KMS-11 (cell line): ENCODE results near the gene UBASH3A.

Experiments
- H2AFZ ChIP-seq: fragments of 200-600 bp; sonication (generic); 2 replicates; pipeline ENCODE4 v1.6.1; 2016; ENCODE audit warnings: antibody characterized with exemption, mixed run types, low read depth
- H3K27ac ChIP-seq: fragments of 200-600 bp; sonication (generic); 2 replicates; pipeline ENCODE4 v1.6.1; 2016; ENCODE audit warnings: mild to moderate bottlenecking, mixed run types
- H3K27me3 ChIP-seq: fragments of 200-600 bp; sonication (generic); 2 replicates; pipeline ENCODE4 v1.6.1; 2017; ENCODE audit warnings: mild to moderate bottlenecking, low read depth, mixed run types, moderate library complexity; ENCODE audit not compliant: insufficient read depth
- H3K36me3 ChIP-seq: fragments of 200-600 bp; sonication (generic); 2 replicates; pipeline ENCODE4 v1.6.1; 2017; ENCODE audit warnings: mild to moderate bottlenecking, mixed run types; ENCODE audit not compliant: insufficient read depth
- H3K4me1 ChIP-seq: fragments of 200-600 bp; sonication (generic); 2 replicates; pipeline ENCODE4 v1.6.1; 2016; ENCODE audit warnings: mild to moderate bottlenecking, low read depth, mixed run types; ENCODE audit not compliant: poor library complexity, severe bottlenecking
- H3K4me2 ChIP-seq: fragments of 200-600 bp; sonication (generic); 2 replicates; pipeline ENCODE4 v1.7.0; 2016; ENCODE audit warnings: mild to moderate bottlenecking, mixed run types
- H3K4me3 ChIP-seq: fragments of 200-600 bp; sonication (generic); IDR thresholded peaks from 2 replicates; pipeline ENCODE4 v1.6.1; 2017; ENCODE audit warnings: low read depth, low read length, mixed read lengths; ENCODE audit not compliant: insufficient read depth
- H3K79me2 ChIP-seq: fragments of 200-600 bp; sonication (generic); 2 replicates; pipeline ENCODE4 v1.6.1; 2016; ENCODE audit warnings: low read depth, mixed run types; ENCODE audit not compliant: insufficient read depth
- H3K9ac ChIP-seq: fragments of 200-600 bp; sonication (generic); 2 replicates; pipeline ENCODE4 v1.6.1; 2016; ENCODE audit warnings: mild to moderate bottlenecking, mixed run types
- H4K20me1 ChIP-seq: fragments of 200-600 bp; sonication (generic); 2 replicates; pipeline ENCODE4 v1.6.1; 2016; ENCODE audit warnings: mild to moderate bottlenecking, mixed run types; ENCODE audit not compliant: insufficient read depth
- CTCF ChIP-seq: fragments of 200-600 bp; sonication (generic); conservative IDR thresholded peaks from 2 replicates; pipeline ENCODE4 v1.6.1; 2017; ENCODE audit warnings: low read depth, mild to moderate bottlenecking, antibody characterized with exemption, low read length, moderate library complexity, mixed read lengths

The UBASH3A gene

DNA sequence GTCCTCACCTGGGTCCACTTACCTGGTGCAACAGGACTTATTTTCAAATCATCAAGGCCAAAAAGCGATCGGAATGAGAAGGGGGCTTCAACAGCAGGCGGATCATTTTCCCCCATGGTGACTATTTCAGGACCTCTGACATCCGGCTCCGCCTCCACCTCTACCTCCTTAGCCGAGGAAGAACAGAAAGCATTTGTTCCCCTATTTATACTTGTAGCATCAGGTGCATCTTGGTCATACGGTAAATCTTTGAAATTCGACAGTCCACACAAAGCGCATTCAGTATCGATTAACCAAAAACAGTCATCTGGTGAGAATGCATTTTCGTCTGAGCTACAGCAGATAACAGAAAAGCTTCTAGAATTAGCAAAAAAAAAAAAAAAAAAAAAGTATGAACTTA, 8.4 kb upstream of the UBASH3A start:
- H4K20me1 ChIP-seq, result no peaks in the 10 kb centered on the region
- no peak overlapping the region for H3K27ac ChIP-seq

GRCh38 chr21:42395905-42396651, 7.6 kb upstream of the UBASH3A start, which contains the start of gene TMPRSS3:
Gene TMPRSS3, minus strand, starts transcription at chr21:42396052. Its CDS starts 635 bp downstream, at chr21:42395417.
- Histone ChIP-seq H3K36me3 (no peaks in the 10 kb centered on the region), H3K4me1 (no peaks in the 10 kb centered on the region), H3K4me2 (no peak within 1 kb of the TSS), H4K20me1 (no peaks in the 10 kb centered on the region), H2AFZ (no peak within 1 kb of the TSS), H3K27ac (no peak within 1 kb of the TSS), H3K4me3 (no peak within 1 kb of the TSS), H3K9ac (no peak within 1 kb of the TSS), H3K79me2 (no peaks in the 10 kb centered on the region), H3K27me3 (peaks cover 23% of the 10 kb centered on the region; the same call in 1 of the 2 replicates)
- no peak for TF ChIP-seq CTCF

More for the DNA sequence above, 8.4 kb upstream of the UBASH3A start:
- H2AFZ ChIP-seq, result no peak overlapping the region
- no peaks in the 10 kb centered on the region for H3K79me2 ChIP-seq
- no peak overlapping the region for H3K4me2 ChIP-seq
- no peaks in the 10 kb centered on the region for H3K36me3 ChIP-seq
- no peak overlapping the region for H3K9ac ChIP-seq
- TF ChIP-seq CTCF, result no peak
- no peaks in the 10 kb centered on the region for H3K4me1 ChIP-seq
- peaks cover 23% of the 10 kb centered on the region; the same call in 1 of the 2 replicates for H3K27me3 ChIP-seq
- no peak overlapping the region for H3K4me3 ChIP-seq

DNA sequence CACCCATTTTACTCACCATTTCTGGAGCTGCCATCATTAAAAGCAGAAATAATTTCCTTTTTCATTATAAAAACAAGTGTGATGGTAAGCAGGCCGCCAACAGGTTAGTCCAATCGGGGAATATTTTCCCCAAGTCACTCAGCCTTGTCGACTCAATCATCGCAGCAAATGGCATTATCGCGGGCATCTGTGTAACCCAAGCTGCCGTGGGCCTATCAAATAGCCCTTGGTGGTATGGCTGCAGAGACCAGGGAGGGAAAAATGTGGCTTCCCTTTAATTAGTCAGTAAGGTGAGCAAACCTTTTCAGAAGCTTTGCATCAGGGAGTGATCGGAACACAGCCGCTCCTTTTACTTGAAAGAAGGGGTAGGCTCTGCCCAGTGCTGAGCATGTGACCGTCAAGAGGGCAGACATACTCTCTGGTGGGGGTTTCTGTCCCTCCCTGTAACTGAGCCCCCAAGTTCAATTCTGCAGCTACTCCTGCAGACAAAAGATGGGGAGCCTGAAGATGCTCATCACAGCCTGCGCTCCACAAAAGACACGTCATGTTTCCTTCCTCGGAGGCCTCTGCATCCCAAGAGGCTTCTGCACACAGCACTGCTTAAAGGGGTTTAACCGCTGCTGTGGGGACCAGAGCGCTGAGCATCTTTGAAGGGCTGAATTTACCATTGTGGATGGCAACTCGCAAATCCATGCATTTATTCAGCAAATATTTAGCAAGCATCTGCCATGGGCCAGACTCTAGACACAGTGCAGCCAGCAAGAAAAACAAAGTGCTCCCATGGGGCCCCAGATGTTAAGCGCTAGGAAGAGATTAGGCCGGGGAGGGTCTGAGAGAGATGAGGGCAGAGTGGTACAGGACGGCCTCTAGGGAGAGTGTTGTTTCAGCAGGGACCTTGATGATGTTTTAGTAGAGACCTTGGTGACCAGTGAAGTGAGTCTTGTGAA, 6.6 kb upstream of the UBASH3A start:
- no peak overlapping the region for H3K4me2 ChIP-seq
- H3K27me3 ChIP-seq, result peaks cover 15% of the 10 kb centered on the region; the same call in 1 of the 2 replicates
- H3K79me2 ChIP-seq, result no peaks in the 10 kb centered on the region
- TF ChIP-seq CTCF, result no peak
- no peaks in the 10 kb centered on the region for H3K36me3 ChIP-seq
- H4K20me1 ChIP-seq, result no peaks in the 10 kb centered on the region
- no peak overlapping the region for H3K9ac ChIP-seq
- H3K4me3 ChIP-seq, result no peak overlapping the region
- no peak overlapping the region for H2AFZ ChIP-seq
- H3K4me1 ChIP-seq, result no peaks in the 10 kb centered on the region
- no peak overlapping the region for H3K27ac ChIP-seq

DNA sequence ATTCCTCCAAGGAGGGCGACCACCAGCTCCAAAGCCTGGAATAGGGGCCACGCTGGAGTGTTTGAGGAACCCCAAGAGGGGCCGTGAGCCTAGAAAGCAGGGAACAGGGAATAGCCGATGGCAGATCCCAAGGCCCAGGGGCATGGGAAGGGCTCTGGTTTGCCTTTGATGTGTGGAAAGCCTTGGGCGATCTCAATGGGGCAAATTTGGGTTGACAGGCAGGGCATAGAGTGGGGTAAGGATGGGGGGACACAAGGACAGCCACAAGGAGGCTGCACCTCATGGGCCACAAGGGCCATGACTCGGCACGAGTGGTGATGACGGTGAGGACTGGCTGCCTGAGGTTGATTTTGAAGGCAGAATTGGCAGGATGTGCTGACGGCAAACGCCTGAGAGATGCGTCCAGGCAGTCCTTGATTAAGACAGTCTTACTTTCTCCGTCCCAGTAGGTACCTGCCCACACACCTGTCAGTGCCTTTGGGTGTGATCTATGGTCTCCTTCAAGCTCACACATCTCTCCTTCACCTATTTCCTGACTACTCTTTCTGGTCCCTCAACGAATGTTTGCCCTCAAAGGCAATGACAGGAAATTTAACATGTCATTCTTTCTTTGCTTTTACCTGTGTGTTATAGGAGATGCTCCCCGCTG, 5.8 kb upstream of the UBASH3A start:
- Histone ChIP-seq H3K27me3 (peaks cover 15% of the 10 kb centered on the region; the same call in 1 of the 2 replicates), H3K4me3 (no peak overlapping the region), H4K20me1 (no peaks in the 10 kb centered on the region), H3K9ac (no peak overlapping the region), H3K4me1 (no peaks in the 10 kb centered on the region), H3K4me2 (no peak overlapping the region), H3K36me3 (no peaks in the 10 kb centered on the region), H2AFZ (no peak overlapping the region), H3K79me2 (no peaks in the 10 kb centered on the region), H3K27ac (no peak overlapping the region)
- TF ChIP-seq CTCF, result no peak
